Calu3 (cell line): ENCODE data around the gene LAMB3. TPM values are rescaled to one million over a fixed set of nuclear protein-coding genes. Genes with fewer than 3 reads are reported as not detected.

Experiments used
- BruUV-seq: library from RNA; stranded (reverse); fragments of 400-500 nt; replicated peaks from 2 replicates; lab custom pipeline; 2021; lab: Mats Ljungman, UMichigan
- CTCF ChIA-PET: fragments of 300-600 bp; sonication (Branson Sonifier 250); formaldehyde crosslinking; loops from one replicate; lab custom pipeline; 2022; ENCODE audit warnings: antibody characterized with exemption; lab: Charles Lee
- DNase-seq: peaks from one replicate; pipeline ENCODE4 v3.0.0; 2022
- H3K27ac Mint-ChIP-seq: one replicate; pipeline ENCODE4 v1.8.0; 2022; ENCODE audit warnings: mixed read lengths; ENCODE audit not compliant: unreplicated experiment
- H3K27me3 Mint-ChIP-seq: one replicate; pipeline ENCODE4 v1.8.0; 2022; ENCODE audit warnings: mixed read lengths; ENCODE audit not compliant: unreplicated experiment
- H3K36me3 Mint-ChIP-seq: one replicate; pipeline ENCODE4 v1.8.0; 2022; ENCODE audit warnings: mild to moderate bottlenecking, moderate library complexity, mixed read lengths; ENCODE audit not compliant: insufficient read depth, unreplicated experiment
- H3K4me1 Mint-ChIP-seq: one replicate; pipeline ENCODE4 v1.8.0; 2022; ENCODE audit warnings: mild to moderate bottlenecking, low read depth, mixed read lengths; ENCODE audit not compliant: unreplicated experiment
- H3K4me3 Mint-ChIP-seq: one replicate; pipeline ENCODE4 v1.8.0; 2022; ENCODE audit warnings: mild to moderate bottlenecking, low read depth, moderate library complexity, mixed read lengths; ENCODE audit not compliant: unreplicated experiment
- H3K9me3 Mint-ChIP-seq: one replicate; pipeline ENCODE4 v1.8.0; 2022; ENCODE audit warnings: low read depth, mixed read lengths; ENCODE audit not compliant: unreplicated experiment
- CTCF ChIP-seq: fragments of 200-600 bp; IDR thresholded peaks from one replicate; pipeline ENCODE4 v1.8.0; 2022; ENCODE audit warnings: antibody characterized with exemption; ENCODE audit not compliant: unreplicated experiment
- intact Hi-C: fragments of 100-400 bp; cut with micrococcal nuclease; formaldehyde crosslinking; loops from one replicate; pipeline ENCODE4 v1.10.0; 2022; ENCODE audit not compliant: unreplicated experiment
- total RNA-seq: library from RNA; stranded (reverse); gene quantifications from 2 replicates; pipeline ENCODE4 v1.2.3, GENCODE V29; 2022

LAMB3 gene
- total RNA-seq, 1 experiment from 2014 or later = 331 TPM

DNA sequence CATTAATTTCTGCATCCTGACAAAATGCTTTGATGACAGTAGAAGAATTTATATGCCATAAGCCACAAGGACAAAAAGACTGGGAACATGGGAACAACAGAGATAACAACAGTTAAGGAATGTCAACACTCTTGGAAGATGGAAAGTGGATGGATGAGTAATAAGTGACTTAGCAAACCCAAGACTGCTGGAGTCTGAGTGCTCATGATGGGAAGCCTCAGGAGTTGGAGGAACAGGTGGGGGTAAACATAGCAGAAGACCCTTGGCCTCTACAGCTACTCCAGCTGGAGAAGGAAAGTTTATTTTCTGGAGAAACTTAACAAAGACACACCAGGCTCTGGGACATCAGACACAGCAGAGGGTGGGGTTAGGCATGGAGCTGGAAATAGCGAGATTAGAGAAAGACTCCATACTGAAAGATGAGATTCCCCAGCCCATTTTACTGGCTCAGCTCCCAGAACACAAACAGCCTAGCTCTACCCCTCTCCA is 36.6 kb upstream of the LAMB3 start:
- no peak overlapping the region for H3K27ac Mint-ChIP-seq
- BruUV-seq = no TSS peak

GRCh38 chr1:209686322-209686721 is 34.1 kb upstream of the LAMB3 start:
- intact Hi-C loops = no loop called here

More for the DNA sequence above, 36.6 kb upstream of the LAMB3 start:
- Mint-ChIP-seq H3K9me3 (no peaks in the 10 kb centered on the region), H3K4me3 (no peak overlapping the region), H3K36me3 (no peaks in the 10 kb centered on the region), H3K27me3 (peaks cover 8% of the 10 kb centered on the region), H3K4me1 (peaks cover 35% of the 10 kb centered on the region)
- no peak for DNase-seq
- intact Hi-C loops = no loop called here
- CTCF ChIA-PET = interaction anchor here (1.1 to 4.4 kb wide), 4 partner anchors 35 to 119 kb away, joined by 3 to 24 read pairs (median 5); partner anchors contain the start of gene LAMB3
- no peak for TF ChIP-seq CTCF

DNA sequence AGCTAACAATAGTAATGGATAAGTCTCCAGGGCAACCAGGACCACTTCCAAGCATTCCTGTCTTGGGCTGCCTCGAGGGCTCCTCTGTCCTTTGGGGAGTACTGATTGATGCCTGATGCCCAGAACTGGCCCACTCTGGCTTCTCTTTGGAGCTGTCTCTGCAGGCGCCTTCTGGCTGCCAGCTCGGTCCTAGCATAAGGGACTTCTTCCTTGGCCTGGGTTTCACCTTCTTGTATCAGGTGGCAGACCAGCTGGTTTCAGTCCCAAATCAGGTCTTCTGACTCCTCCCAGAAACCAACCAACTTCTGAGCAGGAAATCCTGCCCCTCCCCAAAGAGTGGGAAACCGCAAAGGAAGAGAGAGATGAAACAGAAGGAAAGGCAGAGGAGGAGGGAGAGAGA is 33.6 kb upstream of the LAMB3 start:
- no TSS peak for BruUV-seq
- intact Hi-C loops = no loop called here
- Mint-ChIP-seq H3K36me3 (no peaks in the 10 kb centered on the region), H3K4me3 (no peak overlapping the region), H3K4me1 (peaks cover 11% of the 10 kb centered on the region), H3K9me3 (no peaks in the 10 kb centered on the region), H3K27me3 (no peaks in the 10 kb centered on the region), H3K27ac (no peak overlapping the region)
- CTCF ChIA-PET = no interaction called here
- no peak for DNase-seq
- TF ChIP-seq CTCF = no peak

More at GRCh38 chr1:209686322-209686721, 34.1 kb upstream of the LAMB3 start:
- Mint-ChIP-seq H3K4me1 (peaks cover 16% of the 10 kb centered on the region), H3K27me3 (no peaks in the 10 kb centered on the region), H3K9me3 (no peaks in the 10 kb centered on the region), H3K4me3 (no peak overlapping the region), H3K36me3 (no peaks in the 10 kb centered on the region), H3K27ac (no peak overlapping the region)
- no peak for DNase-seq
- no peak for TF ChIP-seq CTCF
- CTCF ChIA-PET = no interaction called here
- BruUV-seq = no TSS peak

GRCh38 chr1:209678981-209679539 is 26.8 kb upstream of the LAMB3 start:
- no TSS peak for BruUV-seq
- TF ChIP-seq CTCF = no peak
- CTCF ChIA-PET = no interaction called here
- no peak overlapping the region for H3K4me3 Mint-ChIP-seq
- no peaks in the 10 kb centered on the region for H3K9me3 Mint-ChIP-seq
- no peak for DNase-seq
- H3K27me3 Mint-ChIP-seq = peaks cover 30% of the 10 kb centered on the region
- H3K27ac Mint-ChIP-seq = no peak overlapping the region
- peaks cover 20% of the 10 kb centered on the region for H3K36me3 Mint-ChIP-seq
- H3K4me1 Mint-ChIP-seq = peaks cover 30% of the 10 kb centered on the region
- intact Hi-C loops = loop anchor here (10.0 kb wide), 1 partner anchor 1256 kb away; no protein-coding TSS in a partner anchor
